ENCODE results near the gene MYO5C. TPM values are rescaled to one million over a fixed set of nuclear protein-coding genes. Genes with fewer than 3 reads are reported as not detected.

The MYO5C gene
- total RNA-seq, 1 experiment from 2014 or later, result 0.43 TPM

- ChIA-PET CTCF (no interaction called here), POLR2A (ENCODE audit: low non-redundant PET) (no interaction called here)
- Histone ChIP-seq H3K36me3 (ENCODE audit: insufficient read depth, low read length, poor library complexity, severe bottlenecking) (no peaks in the 10 kb centered on the region), H3K4me3 (ENCODE audit: low read depth, low read length, poor library complexity, severe bottlenecking) (no peak overlapping the region), H3K4me1 (ENCODE audit: insufficient read depth, low read length, poor library complexity, severe bottlenecking) (no peaks in the 10 kb centered on the region), H3K27me3 (replicated peaks; ENCODE audit: insufficient read depth, low read depth, low read length, poor library complexity) (no peaks in the 10 kb centered on the region), H3K27ac (ENCODE audit: low read depth, low read length, poor library complexity, severe bottlenecking) (no peak overlapping the region), H3K9me3 (ENCODE audit: low read depth, low read length, poor library complexity, severe bottlenecking) (no peaks in the 10 kb centered on the region)
- BruUV-seq (replicated peaks), result no TSS peak
- intact Hi-C loops (cut with micrococcal nuclease; ENCODE audit: unreplicated experiment), result loop anchor here (5.0 kb wide), 1 partner anchor 80 kb away; no protein-coding TSS in a partner anchor
- no peak for DNase-seq (ENCODE audit: low spot score)
- TF ChIP-seq, protein P1, sequence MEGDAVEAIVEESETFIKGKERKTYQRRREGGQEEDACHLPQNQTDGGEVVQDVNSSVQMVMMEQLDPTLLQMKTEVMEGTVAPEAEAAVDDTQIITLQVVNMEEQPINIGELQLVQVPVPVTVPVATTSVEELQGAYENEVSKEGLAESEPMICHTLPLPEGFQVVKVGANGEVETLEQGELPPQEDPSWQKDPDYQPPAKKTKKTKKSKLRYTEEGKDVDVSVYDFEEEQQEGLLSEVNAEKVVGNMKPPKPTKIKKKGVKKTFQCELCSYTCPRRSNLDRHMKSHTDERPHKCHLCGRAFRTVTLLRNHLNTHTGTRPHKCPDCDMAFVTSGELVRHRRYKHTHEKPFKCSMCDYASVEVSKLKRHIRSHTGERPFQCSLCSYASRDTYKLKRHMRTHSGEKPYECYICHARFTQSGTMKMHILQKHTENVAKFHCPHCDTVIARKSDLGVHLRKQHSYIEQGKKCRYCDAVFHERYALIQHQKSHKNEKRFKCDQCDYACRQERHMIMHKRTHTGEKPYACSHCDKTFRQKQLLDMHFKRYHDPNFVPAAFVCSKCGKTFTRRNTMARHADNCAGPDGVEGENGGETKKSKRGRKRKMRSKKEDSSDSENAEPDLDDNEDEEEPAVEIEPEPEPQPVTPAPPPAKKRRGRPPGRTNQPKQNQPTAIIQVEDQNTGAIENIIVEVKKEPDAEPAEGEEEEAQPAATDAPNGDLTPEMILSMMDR (conservative IDR thresholded peaks at IDR 0.05; ENCODE audit: low read depth, low read length), result no peak
These were observed 41.7 kb upstream of the MYO5C start for GRCh38 chr15:52337198-52337853.

DNA sequence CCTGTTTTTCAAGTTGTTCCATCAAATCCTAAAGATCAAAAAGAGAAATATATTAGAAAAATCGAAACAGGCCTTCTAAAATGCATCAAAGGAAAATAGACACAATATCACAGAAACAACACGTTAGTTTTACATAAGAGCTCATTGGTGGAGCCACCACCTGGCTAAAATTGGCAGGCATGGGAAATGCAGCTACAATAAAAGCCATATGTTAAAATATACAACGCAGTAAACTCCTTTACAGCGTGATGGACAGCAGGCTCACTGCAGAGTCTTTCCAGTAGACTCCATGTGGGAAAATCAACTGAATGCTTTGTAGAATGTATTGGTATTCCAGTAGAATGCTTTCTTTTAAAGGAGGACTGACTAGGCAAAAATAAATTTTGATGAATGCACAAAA is 40.9 kb upstream of the MYO5C start:
- Histone ChIP-seq H3K36me3 (ENCODE audit: insufficient read depth, low read length, poor library complexity, severe bottlenecking) (no peaks in the 10 kb centered on the region), H3K4me1 (ENCODE audit: insufficient read depth, low read length, poor library complexity, severe bottlenecking) (no peaks in the 10 kb centered on the region), H3K4me3 (ENCODE audit: low read depth, low read length, poor library complexity, severe bottlenecking) (no peak overlapping the region), H3K9me3 (ENCODE audit: low read depth, low read length, poor library complexity, severe bottlenecking) (no peaks in the 10 kb centered on the region), H3K27me3 (replicated peaks; ENCODE audit: insufficient read depth, low read depth, low read length, poor library complexity) (no peaks in the 10 kb centered on the region), H3K27ac (ENCODE audit: low read depth, low read length, poor library complexity, severe bottlenecking) (no peak overlapping the region)
- intact Hi-C loops (cut with micrococcal nuclease; ENCODE audit: unreplicated experiment), result loop anchor here (5.0 kb wide), 1 partner anchor 79 kb away; no protein-coding TSS in a partner anchor
- CTCF ChIA-PET, result no interaction called here
- DNase-seq (ENCODE audit: low spot score), result no peak
- no TSS peak for BruUV-seq (replicated peaks)
- POLR2A ChIA-PET (ENCODE audit: low non-redundant PET), result no interaction called here
- no peak for TF ChIP-seq EZH2 (IDR thresholded peaks at IDR 0.05; ENCODE audit: borderline replicate concordance, low read depth, low read length, poor library complexity, severe bottlenecking)
- TF ChIP-seq, protein P1 (conservative IDR thresholded peaks at IDR 0.05; ENCODE audit: low read depth, low read length), result peak; percentile 40

GRCh38 chr15:52334491-52335160 is 39.0 kb upstream of the MYO5C start:
- CTCF ChIA-PET, result no interaction called here
- Histone ChIP-seq H3K36me3 (ENCODE audit: insufficient read depth, low read length, poor library complexity, severe bottlenecking) (no peaks in the 10 kb centered on the region), H3K4me1 (ENCODE audit: insufficient read depth, low read length, poor library complexity, severe bottlenecking) (no peaks in the 10 kb centered on the region), H3K9me3 (ENCODE audit: low read depth, low read length, poor library complexity, severe bottlenecking) (no peaks in the 10 kb centered on the region), H3K27ac (ENCODE audit: low read depth, low read length, poor library complexity, severe bottlenecking) (no peak overlapping the region), H3K27me3 (replicated peaks; ENCODE audit: insufficient read depth, low read depth, low read length, poor library complexity) (no peaks in the 10 kb centered on the region), H3K4me3 (ENCODE audit: low read depth, low read length, poor library complexity, severe bottlenecking) (no peak overlapping the region)
- no peak for DNase-seq (ENCODE audit: low spot score)
- BruUV-seq (replicated peaks), result no TSS peak
- intact Hi-C loops (cut with micrococcal nuclease; ENCODE audit: unreplicated experiment), result loop anchor here (5.0 kb wide), 2 partner anchors 77 to 193 kb away; partner anchors contain the start of gene MYO5A
- POLR2A ChIA-PET (ENCODE audit: low non-redundant PET), result no interaction called here
- TF ChIP-seq, protein P1 (conservative IDR thresholded peaks at IDR 0.05; ENCODE audit: low read depth, low read length), result no peak
- no peak for TF ChIP-seq EZH2 (IDR thresholded peaks at IDR 0.05; ENCODE audit: borderline replicate concordance, low read depth, low read length, poor library complexity, severe bottlenecking)

All from A673 (cell line).